K562 (cell line): ENCODE results near the gene SYT8. TPM values are rescaled to one million over a fixed set of nuclear protein-coding genes. Genes with fewer than 3 reads are reported as not detected.

Experiments used
- CBFA2T2 ChIP-seq: fragments of 450-650 bp; conservative IDR thresholded peaks from 2 replicates; pipeline ENCODE4 v1.6.1; 2017; ENCODE audit warnings: mild to moderate bottlenecking
- HDAC3 ChIP-seq: fragments of 450-650 bp; IDR thresholded peaks from 2 replicates; pipeline ENCODE4 v1.6.1; 2018; ENCODE audit warnings: borderline replicate concordance, mild to moderate bottlenecking, moderate library complexity; ENCODE audit not compliant: partially characterized antibody
- MEIS2 ChIP-seq: fragments of 450-650 bp; IDR thresholded peaks from 2 replicates; pipeline ENCODE4 v1.6.1; 2014; ENCODE audit warnings: mild to moderate bottlenecking; ENCODE audit not compliant: partially characterized antibody
- PHF8 ChIP-seq: fragments of 200-600 bp; sonication (generic); IDR thresholded peaks from 2 replicates; pipeline ENCODE4 v1.6.1; 2012; ENCODE audit warnings: mixed run types, mild to moderate bottlenecking, inconsistent platforms, low read length, moderate library complexity, borderline replicate concordance
- RBBP5 ChIP-seq: fragments of 200-600 bp; sonication (generic); IDR thresholded peaks from 2 replicates; pipeline ENCODE4 v1.6.1; 2012; ENCODE audit warnings: borderline replicate concordance, mild to moderate bottlenecking, low read length, control low read depth, inconsistent platforms; ENCODE audit not compliant: insufficient read depth, poor library complexity, severe bottlenecking
- SAFB2 ChIP-seq: fragments of 200-400 bp; formaldehyde crosslinking; IDR thresholded peaks from 2 replicates; pipeline ENCODE4 v1.6.1; 2018; ENCODE audit warnings: borderline replicate concordance, low read length, low read depth, moderate library complexity; ENCODE audit not compliant: severe bottlenecking
- SMARCA5 ChIP-seq: fragments of 450-650 bp; IDR thresholded peaks from 2 replicates; pipeline ENCODE4 v1.6.1; 2016
- SP2 ChIP-seq: IDR thresholded peaks from 2 replicates; pipeline ENCODE4 v1.6.1; 2011; ENCODE audit warnings: mild to moderate bottlenecking, low read depth, low read length, moderate library complexity; ENCODE audit not compliant: poor library complexity, severe bottlenecking; ENCODE audit errors: extremely low read depth
- ZNF133 ChIP-seq: fragments of 250-450 bp; sonication (Bioruptor Pico); IDR thresholded peaks from 2 replicates; pipeline ENCODE4 v1.4.0; 2020; ENCODE audit warnings: mild to moderate bottlenecking
- polyA plus RNA-seq, 8 experiments: library from polyadenylated mRNA; depleted of rRNA in 4 of 8; stranded (reverse) in 5 of 8; unstranded in 3 of 8; fragments of >200 nt; fragmentation: Nextera tagmentation in 2 of 8; fragmentation: Illumina TruSeq in 1 of 8; extraction: Ambion mirVana in 2 of 8; extraction: Trizol in 1 of 8; gene quantifications; 2 replicates each; pipeline versions ENCODE4 v1.2.1 to v1.2.3, GENCODE V29; 2011 to 2014; ENCODE audit warnings: inconsistent platforms in 1 of 8, missing spikeins in 1 of 8
- total RNA-seq, 7 experiments: library from RNA; depleted of rRNA in 6 of 7; stranded (reverse); fragments of >200 nt in 6 of 7; fragmentation: Illumina TruSeq in 2 of 7; extraction: Trizol in 2 of 7; gene quantifications; 2 replicates each; pipeline versions ENCODE4 v1.2.1 to v1.2.3, GENCODE V29; 2011 to 2021; ENCODE audit warnings: low replicate concordance in 1 of 7
- TF ChIP-seq, protein P1 (sequence below): fragments of 450-650 bp; conservative IDR thresholded peaks from 2 replicates; pipeline ENCODE4 v1.6.1; 2016; ENCODE audit warnings: missing genetic modification characterization, low read depth, mild to moderate bottlenecking, missing compliant biosample characterization, moderate library complexity
- TF ChIP-seq, protein P2 (sequence below): fragments of 450-650 bp; IDR thresholded peaks from 2 replicates; pipeline ENCODE4 v1.6.1; 2016; ENCODE audit warnings: mild to moderate bottlenecking
- TF ChIP-seq, protein P3 (sequence below): fragments of 250-450 bp; sonication (Bioruptor Pico); IDR thresholded peaks from 2 replicates; pipeline ENCODE4 v1.8.0; 2021; ENCODE audit warnings: borderline replicate concordance, mild to moderate bottlenecking, moderate library complexity; ENCODE audit not compliant: poor library complexity, severe bottlenecking
- TF ChIP-seq, protein P4 (sequence below): fragments of 250-450 bp; sonication (Bioruptor Pico); IDR thresholded peaks from 2 replicates; pipeline ENCODE4 v1.5.0; 2021; ENCODE audit warnings: mild to moderate bottlenecking, moderate library complexity

SYT8 gene
- total and polyA plus RNA-seq, 9 of the 15 experiments (the other 6 are each of a cell fraction or from before 2014, with no cell fraction given), result not detected

DNA sequence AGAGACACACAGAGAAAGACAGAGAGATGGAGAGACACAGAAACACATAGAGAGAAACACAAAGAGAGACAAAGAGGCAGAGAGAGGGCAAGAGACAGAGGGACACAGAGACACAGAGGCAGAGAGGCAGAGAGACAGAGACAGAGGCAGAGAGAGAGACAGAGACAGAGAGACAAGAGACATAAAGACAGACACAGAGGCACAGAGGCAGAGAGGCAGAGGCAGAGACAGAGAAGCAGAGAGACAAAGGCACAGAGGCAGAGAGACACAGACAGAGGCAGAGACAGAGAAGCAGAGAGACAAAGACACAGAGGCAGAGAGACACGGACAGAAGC, 10.3 kb downstream of the SYT8 start (continued):
- TF ChIP-seq, protein P1, sequence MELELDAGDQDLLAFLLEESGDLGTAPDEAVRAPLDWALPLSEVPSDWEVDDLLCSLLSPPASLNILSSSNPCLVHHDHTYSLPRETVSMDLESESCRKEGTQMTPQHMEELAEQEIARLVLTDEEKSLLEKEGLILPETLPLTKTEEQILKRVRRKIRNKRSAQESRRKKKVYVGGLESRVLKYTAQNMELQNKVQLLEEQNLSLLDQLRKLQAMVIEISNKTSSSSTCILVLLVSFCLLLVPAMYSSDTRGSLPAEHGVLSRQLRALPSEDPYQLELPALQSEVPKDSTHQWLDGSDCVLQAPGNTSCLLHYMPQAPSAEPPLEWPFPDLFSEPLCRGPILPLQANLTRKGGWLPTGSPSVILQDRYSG (tag), result no peak
- no peak for TF ChIP-seq CBFA2T2
- TF ChIP-seq SAFB2, result no peak
- TF ChIP-seq, protein P2, sequence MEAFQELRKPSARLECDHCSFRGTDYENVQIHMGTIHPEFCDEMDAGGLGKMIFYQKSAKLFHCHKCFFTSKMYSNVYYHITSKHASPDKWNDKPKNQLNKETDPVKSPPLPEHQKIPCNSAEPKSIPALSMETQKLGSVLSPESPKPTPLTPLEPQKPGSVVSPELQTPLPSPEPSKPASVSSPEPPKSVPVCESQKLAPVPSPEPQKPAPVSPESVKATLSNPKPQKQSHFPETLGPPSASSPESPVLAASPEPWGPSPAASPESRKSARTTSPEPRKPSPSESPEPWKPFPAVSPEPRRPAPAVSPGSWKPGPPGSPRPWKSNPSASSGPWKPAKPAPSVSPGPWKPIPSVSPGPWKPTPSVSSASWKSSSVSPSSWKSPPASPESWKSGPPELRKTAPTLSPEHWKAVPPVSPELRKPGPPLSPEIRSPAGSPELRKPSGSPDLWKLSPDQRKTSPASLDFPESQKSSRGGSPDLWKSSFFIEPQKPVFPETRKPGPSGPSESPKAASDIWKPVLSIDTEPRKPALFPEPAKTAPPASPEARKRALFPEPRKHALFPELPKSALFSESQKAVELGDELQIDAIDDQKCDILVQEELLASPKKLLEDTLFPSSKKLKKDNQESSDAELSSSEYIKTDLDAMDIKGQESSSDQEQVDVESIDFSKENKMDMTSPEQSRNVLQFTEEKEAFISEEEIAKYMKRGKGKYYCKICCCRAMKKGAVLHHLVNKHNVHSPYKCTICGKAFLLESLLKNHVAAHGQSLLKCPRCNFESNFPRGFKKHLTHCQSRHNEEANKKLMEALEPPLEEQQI, result no peak
- TF ChIP-seq RBBP5, result no peak
- TF ChIP-seq SMARCA5, result no peak; the same call in 1 of the 2 replicates
- TF ChIP-seq, protein P3, sequence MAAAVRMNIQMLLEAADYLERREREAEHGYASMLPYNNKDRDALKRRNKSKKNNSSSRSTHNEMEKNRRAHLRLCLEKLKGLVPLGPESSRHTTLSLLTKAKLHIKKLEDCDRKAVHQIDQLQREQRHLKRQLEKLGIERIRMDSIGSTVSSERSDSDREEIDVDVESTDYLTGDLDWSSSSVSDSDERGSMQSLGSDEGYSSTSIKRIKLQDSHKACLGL (CRISPR knock-in tag), result no peak
- TF ChIP-seq HDAC3, result no peak
- TF ChIP-seq, protein P4, sequence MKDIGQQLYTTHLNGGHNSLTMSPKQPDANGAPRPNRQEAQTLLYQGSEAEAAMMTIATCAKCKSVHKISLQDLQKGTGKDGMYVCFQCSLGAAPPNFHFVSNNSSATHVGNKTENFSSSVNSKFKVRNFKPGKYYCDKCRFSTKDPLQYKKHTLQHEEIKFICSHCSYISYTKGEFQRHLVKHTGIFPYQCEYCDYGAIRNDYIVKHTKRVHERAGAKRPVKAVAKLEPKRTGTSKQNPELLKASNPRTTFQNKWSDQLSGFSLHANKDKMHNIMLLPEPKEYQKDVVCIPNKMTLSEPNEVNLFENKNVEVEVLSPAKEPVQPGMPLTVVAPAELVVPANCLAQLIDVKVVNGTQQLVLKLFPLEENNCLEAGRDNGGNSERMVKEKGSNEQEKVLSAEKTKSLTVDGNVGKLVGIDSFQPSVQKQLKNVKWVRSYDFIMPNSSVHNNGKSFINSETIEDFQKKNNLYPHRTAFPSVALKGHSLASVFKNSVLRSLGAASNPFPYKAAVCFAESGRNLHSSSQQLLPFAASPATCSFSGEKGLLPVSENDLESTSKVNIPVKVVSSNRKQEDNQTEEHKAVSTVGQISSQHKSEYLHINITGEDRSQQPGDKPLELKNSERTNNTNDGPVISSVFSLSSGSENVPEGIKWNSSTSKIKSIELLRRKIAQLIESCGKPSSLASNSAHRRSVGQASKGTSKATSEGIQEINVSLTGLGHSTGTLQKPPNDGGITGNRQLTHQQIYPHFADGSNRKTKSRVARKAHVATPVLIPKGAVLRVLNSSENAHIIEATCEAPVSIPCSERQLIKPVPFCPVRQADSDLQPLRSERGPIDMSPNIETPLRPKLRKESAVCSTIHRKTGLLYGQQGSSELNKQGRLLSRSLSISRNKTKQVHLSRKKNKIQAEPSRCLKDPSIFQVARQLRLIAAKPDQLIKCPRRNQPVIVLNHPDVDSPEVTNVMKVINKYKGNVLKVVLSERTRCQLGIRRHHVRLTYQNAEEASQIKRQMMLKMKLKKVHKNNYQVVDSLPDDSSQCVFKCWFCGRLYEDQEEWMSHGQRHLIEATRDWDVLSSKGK, result no peak
- no peak for TF ChIP-seq PHF8
- no peak for TF ChIP-seq MEIS2
- TF ChIP-seq ZNF133 (CRISPR knock-in tag), result no peak
- no peak for TF ChIP-seq SP2
